Activated CD4-positive, CD25-positive, alpha-beta regulatory T cell (primary cell): ENCODE measurements around the gene TBL3.

ENCODE experiments used
- DNase-seq, 4 experiments: peaks; one replicate each; lab custom pipeline; 2025; lab: John Stamatoyannopoulos, UW

TBL3 gene

DNA sequence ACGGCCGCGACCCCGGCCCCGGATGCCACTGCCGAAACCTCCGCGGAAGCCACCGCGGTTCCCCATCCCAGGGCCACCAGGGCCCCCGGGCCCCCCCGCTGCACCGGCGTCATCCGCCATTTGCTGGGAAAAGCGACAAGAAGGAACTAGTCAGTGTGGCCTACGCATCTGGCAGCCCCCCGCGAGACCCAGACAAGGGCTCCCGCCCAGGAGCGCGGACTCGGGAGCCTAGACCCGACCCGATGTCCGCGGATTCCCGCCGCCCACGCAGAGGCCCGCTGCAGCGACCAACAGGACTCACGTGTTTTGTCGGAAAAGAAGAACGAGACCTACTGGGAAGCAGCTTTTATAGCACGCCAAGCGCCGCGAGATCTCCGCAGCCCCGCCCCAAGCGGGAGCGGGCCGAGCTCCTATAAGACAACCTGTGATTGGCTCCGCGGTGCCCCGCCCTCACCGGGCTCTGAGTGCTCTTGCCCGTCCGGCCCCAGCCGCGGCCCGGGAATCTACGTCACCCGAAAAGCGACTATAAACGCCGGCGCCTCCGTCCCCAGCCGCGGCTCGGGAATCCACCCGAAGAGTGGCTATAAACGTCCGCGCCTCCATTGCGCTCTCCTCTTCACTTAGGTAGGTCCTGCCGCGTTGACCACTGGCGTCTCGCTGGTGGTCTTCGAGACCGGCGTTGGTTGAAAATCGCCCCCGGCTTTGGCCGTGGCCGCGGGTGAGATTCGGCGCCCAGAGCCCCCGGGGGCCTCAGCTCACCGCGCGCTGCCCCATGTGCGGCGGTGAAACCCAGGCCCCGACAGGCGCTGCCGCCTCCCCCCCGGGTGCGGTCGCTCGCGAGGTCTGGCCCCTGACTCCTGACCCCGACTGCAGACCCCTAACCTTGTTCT, 7.1 kb upstream of the TBL3 start, which contains the start of gene RPS2:
TSS of gene RPS2 (minus strand) at position 321 of the 890 bp plus-strand sequence. CDS start at position 120, 201 bp downstream.
- DNase-seq: peak; percentile 94 to 98 (median 97)

DNA sequence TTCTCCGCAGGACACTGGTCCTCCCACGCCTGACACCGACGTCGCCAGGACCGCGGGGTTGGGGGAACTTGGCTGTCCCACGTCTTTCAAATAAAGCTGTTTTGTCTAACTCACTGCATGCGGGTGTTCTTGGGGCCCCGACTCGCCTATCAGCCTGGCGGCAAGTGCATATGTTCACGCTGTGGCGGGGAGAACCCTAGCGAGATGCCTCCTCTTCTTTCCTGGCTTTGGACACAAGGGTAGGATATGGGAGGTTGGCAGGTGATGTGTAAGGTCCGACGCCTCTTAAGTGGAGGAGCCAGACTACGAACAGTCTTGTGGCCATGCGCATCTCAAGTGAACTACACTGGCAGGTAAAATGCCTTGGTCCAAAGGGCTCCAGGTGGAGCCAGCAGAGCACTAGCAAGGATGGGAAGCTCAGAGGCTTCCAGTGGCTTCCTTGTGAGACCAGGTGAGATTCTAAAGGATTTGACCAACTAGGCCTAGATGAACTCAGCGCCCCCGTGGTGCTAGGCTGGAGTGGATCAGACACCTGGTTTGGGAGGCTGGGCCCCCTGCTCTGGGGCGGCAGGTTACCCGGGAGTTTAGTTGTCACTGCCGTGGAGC, 6.4 kb upstream of the TBL3 start:
- DNase-seq: no peak

DNA sequence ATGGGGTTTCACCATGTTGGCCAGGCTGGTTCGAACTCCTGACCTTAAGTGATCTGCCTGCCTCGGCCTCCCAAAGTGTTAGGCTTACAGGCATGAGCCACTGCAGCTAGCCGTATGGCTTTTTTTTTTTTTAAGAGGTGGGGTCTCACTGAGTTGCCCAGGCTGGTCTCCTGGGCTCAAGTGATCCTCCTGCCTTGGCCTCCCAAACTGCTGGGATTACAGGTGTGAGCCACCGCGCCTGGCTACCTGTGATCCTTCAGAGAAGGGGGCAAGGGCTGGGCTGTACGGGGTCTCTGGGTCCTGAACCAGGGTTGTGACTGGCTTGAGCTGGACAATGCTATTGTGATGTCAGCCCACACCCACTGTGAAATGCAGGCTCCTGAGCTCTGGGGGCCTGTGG, 5.4 kb upstream of the TBL3 start, which contains the start of gene RNF151:
TSS of gene RNF151 (plus strand) at position 397 of the 400 bp plus-strand sequence. CDS start 26 bp downstream, outside the sequence.
- DNase-seq: no peak

DNA sequence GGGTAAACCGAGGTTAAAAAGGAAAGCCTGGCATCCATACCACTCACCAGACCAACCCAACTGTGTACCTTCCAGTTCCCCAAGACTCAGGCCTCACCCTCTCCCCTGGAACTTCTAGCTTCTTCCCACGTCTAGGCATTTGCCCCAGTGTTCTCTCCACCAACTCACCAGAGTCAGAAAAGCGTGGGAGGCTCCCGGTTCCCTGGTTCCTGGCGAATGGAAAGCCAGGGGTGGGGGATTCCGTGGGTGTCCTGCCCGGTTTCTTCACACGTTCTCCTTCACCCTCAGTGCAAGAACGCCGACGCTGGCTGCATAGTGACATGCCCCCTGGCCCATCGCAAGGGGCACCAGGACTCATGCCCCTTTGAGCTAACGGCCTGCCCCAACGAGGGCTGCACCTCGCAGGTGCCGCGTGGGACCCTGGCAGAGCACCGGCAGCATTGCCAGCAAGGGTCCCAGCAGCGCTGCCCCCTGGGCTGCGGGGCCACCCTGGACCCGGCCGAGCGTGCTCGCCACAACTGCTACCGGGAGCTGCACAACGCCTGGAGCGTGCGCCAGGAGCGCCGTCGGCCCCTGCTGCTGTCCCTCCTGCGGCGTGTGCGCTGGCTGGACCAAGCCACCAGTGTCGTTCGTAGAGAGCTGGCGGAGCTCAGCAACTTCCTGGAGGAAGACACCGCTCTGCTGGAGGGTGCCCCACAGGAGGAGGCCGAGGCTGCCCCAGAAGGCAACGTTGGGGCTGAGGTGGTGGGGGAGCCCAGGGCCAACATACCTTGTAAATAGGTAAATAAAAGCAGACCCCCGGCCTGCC, 3.5 kb upstream of the TBL3 start:
- DNase-seq: no peak

DNA sequence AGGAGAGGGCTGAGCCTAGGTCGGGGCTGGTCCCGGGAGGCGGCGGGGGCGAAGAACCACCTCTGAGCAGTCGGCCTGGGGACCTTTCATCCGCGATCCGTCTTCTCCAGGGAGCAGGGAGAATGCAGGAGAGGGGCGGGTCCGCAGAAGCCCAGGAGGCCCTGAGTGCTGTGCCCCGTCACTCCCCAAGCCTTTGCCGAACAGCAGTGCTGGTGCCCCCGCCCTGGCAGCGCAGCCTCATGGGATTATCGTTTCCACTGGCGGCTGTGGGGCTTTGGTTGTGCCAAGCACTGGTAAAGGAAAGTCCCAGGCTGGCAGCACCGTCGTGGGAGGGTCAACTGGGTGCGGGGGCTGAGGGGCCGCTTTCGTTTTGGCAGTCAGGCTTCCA, 631 bp downstream of the TBL3 start:
- no peak for DNase-seq

DNA sequence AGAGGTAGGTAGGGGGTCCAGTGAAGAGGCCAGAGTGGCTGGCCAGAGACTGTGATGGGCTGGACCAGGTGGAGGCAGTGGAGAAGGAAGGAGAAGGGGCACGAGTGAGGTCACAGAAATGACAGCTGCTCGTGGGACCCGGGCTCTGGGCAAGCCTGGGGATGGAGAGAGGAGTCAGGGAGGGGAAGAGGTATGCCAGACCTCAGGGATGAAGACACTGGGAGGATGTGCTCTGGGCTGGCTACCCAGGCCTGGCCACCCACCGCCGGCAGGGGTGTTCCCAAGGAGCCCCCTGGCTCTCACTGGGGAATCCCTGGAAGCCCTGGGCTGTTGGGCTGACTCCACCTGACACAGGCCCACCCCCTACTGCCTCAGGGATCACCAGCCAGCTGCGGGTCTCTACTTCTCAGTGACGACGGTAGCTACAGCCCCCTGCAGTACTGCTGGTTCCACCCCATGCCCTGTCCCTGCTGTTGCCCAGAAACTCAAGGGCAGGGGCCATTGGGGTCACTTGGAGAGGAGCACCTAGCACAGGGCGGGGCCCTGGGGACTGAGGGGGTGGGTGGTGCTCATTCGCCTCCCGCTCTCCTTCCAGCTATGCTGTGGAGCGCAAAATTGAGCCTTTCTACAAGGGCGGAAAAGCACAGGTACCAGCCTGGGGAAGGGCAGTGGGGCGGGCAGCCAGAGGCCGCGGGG, 1.8 kb downstream of the TBL3 start:
- DNase-seq: no peak

DNA sequence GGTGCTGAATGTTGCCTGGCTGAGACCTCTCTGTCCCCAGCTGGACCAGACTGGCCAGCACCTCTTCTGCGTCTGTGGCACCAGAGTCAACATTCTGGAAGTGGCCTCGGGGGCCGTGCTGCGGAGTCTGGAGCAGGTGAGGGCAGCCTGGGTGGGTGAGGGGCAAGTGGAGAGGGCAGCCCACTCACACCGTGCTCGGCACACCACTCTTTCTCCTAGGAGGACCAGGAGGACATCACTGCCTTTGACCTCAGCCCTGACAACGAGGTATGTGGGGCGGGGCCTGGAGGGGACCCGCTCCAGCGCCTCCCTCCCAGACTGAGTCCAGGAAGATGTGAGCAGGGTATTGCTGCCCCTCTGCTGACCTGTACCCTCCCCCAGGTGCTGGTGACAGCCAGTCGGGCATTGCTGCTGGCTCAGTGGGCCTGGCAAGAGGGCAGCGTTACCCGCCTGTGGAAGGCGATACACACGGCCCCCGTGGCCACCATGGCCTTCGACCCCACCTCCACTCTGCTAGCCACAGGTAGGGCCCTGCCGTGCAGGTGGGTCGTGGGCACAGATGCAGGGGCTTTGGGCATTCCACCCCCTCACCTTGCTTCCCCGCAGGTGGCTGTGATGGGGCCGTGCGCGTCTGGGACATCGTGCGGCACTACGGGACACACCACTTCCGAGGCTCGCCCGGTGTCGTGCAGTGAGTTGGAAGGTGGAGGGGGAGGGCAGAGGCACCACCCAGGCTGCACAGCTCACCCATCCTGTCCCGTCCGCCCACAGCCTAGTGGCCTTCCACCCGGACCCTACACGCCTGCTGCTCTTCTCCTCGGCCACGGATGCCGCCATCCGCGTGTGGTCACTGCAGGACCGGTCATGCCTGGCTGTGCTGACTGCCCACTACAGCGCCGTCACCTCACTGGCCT, 2.6 kb downstream of the TBL3 start:
- no peak for DNase-seq

DNA sequence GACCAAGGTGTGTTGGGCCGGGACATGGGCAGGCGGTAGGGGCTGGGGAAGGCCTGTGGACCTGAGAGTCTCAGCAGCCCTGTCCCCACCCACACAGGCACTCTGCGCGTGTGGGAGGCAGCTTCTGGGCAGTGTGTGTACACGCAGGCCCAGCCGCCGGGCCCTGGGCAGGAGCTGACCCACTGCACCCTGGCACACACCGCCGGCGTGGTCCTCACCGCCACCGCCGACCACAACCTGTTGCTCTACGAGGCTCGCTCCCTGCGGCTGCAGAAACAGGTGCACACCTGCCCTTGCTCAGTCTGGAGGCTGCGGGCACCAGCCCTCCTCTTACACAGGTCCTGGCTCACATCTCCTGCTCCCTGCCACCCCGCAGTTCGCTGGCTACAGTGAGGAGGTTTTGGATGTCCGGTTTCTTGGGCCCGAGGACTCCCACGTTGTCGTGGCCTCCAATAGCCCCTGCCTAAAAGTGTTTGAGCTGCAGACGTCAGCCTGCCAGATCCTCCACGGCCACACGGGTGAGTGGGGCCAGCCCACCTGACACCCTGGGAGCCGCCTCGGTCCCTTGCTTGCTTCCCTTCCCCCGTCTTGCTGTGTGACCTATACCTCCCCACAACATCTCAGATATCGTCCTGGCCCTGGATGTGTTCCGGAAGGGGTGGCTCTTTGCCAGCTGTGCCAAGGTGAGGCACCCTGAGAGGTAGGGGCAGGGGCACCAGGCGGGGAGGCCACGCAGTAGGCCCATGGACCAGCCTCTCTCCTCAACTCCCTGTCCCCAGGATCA, 3.8 kb downstream of the TBL3 start:
- DNase-seq: no peak

DNA sequence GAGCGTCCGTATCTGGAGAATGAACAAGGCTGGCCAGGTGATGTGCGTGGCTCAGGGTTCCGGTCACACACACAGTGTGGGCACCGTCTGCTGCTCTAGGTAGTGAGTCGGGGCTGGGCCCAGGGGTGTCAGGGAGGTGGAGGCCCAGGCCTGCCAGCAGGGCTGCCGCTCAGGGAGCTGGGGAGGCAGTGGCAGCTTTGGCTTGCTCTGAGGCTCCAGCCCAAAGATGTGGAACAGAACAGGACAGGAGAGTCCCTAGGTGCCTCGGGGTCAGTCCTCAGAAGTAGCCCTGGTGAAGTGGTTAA, 4.3 kb downstream of the TBL3 start:
- DNase-seq: no peak

DNA sequence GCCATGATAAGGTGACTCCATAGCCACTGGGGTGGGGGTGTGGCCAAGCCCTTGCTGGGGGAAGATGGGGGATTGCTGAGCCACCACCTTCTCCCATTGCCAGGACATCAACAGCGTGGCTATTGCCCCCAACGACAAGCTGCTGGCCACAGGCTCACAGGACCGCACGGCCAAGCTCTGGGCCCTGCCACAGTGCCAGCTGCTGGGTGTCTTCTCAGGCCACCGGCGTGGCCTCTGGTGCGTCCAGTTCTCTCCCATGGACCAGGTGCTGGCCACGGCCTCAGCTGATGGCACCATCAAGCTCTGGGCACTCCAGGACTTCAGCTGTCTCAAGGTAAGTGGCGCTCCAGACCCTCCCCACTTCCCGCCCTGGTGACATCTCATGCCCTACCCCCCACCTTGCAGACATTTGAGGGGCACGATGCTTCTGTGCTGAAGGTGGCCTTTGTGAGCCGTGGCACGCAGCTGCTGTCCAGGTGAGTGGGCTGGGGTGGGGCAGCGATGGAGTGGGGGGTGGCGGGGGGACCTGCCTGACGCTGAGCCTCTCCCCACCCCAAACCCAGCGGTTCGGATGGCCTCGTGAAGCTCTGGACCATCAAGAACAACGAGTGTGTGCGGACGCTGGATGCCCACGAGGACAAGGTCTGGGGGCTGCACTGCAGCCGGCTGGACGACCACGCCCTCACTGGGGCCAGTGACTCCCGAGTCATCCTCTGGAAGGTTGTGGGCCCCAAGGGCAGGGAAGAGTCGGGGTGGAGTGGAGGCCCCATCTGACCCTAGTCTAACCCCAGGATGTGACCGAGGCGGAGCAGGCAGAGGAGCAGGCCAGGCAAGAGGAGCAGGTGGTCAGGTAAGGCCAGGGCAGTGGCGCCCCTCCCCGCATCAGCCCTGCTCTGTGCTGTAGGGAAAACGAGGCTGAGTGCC, 5.4 kb downstream of the TBL3 start:
- no peak for DNase-seq

DNA sequence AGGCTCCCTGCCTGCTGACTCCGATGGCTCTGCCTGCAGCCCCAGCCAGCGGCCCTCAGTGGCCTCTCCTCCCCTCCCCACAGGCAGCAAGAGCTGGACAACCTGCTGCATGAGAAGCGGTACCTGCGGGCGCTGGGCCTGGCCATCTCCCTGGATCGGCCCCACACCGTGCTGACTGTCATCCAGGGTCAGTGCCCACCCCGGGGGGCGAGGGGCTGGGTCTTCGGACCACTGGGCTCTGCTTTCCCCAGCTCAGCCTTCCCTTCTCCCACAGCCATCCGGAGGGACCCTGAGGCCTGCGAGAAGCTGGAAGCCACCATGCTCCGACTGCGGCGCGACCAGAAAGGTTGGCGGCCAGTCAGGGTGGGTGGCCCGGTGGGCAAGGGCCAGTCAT, 6.0 kb downstream of the TBL3 start:
- DNase-seq: no peak

DNA sequence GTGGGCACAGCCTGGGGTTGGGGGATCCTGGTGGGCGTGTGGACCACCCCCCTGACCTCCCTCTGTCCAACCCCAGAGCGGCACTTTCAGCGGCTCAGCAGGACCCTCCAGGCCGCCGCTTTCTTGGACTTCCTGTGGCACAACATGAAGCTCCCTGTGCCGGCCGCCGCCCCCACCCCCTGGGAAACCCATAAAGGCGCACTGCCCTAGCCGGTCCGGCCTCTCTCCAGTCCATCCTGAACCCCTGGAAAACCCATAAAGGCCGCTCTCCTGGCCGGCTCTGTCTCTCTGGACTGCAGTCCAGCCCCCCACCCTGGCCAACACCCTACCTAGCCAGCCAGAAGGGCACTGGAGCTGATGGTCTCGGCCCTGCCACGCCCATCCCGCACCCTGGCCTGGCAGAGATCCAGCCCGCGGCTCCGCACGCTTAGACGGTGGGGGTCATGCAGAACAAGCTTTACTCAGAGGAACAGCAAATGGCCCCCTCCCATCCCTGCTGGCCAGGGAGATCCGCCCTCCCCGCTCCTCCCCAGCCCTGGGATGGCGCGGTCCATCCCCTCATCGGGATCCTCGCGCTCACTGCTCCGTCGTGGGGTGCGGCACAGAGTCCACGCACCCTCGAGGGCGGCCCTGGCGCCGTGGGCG, 6.7 kb downstream of the TBL3 start:
- DNase-seq: no peak

DNA sequence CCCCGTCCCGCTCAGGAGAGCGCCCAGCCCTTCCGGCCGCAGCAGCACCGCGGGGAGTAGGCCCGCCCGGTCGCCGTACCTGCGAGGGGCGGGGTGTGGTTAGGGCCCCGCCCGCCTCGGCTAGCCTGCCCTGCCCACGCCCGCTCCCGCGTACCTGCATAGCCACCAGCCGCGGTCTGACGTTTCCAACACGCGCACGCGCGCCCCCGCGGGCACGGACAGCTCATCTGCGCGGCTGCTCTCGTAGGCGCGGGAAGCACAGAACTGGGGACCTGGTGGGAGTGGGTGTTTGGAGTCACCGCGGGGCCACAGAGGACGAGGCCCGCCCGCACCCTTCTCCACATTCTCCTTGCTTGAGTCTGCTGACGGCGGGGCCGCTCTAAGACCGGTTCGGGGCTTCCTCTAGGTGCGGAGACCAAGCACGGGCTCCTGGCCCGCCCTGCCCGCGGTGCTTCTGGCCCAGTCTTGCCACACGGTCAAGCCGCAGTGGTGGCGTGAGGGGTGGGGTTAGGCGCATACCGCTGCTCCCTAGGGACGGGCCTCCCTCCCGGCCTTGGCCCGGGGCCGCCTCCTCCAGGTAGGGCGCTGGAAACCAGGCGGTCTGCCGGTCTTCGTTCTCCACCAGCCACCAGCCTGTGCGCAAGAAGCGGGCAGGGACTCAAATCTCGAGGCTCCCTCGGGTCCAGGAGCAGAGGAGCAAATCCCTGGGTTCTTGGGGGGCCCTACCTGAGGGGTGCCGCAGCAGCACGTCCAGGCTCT, 7.6 kb downstream of the TBL3 start:
- DNase-seq: no peak

DNA sequence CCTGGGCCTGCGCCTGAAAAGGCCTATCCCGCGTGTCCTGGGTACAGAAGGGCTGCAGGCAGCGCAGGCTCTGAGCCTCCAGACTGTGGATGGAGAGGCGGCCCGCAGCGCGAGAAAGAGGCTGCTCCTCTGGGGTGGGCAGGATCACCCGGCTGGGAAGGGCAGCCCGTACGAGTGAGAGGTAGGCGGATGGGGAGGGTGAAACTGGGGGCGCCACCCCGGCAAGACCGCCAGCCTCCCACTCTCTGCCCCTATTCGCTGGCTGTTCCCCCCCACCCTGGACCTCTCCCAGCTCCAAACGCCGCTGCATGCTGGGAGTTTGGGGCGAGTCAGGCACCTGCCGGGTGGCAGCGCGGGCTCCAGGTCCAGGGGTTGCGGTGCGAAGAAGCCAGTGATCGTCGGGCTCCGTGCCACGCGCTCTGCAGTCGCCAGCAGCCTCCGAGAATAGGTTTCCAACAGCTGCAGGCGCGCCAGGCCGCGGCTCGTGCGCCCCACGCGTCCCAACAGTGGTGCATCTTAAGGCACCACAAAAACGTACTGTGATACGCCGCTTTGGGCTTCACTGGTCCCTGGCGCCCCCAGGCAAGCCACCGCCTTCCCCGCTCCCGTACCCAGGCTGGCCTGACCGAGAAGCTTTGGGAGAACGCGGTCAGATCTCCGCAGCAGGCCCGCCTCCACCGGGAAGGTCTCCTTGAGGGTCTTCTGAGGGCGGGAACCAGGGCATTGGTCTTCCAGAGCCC, 8.3 kb downstream of the TBL3 start:
- no peak for DNase-seq

DNA sequence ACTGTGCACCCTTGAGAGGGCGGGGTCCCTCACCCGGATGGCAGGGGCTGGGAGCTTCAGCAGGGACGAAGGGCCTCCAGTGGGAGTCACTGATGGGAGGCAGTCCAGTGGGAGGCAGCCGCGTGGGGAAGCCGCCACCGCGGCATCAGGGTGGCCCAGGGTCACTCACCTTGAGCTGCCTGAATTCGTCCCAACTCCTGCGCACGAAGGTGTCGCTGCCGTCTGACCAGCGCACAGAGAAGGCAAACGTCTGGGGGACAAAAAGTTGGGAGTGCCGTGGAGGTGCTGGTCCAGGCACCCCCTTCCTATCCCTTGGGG, 8.9 kb downstream of the TBL3 start:
- no peak for DNase-seq

DNA sequence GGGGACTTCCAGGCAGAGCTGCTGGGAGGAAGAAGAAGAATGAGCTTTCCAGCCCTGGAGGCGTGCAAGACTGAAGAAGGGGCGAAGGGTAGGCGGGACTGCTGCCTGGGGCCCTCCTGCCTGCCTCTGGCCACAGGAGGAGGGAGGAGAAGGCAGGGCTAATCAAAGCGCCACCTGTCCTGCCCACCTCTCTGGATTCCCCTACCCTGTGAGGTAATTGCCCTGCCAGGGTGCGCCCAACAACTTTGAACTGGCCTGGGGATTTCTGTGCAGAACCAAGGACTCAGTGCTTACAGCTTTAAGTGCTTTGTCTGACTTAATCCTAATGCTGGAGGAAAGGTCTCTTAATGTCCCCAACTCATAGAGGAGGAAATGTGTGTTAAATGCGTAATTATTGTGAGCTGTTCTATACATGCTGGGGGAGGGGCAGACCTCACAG, 9.6 kb downstream of the TBL3 start, which contains the start of gene NOXO1:
TSS of gene NOXO1 (minus strand) at position 72 of the 439 bp plus-strand sequence. CDS start 290 bp downstream, outside the sequence.
- no peak for DNase-seq

DNA sequence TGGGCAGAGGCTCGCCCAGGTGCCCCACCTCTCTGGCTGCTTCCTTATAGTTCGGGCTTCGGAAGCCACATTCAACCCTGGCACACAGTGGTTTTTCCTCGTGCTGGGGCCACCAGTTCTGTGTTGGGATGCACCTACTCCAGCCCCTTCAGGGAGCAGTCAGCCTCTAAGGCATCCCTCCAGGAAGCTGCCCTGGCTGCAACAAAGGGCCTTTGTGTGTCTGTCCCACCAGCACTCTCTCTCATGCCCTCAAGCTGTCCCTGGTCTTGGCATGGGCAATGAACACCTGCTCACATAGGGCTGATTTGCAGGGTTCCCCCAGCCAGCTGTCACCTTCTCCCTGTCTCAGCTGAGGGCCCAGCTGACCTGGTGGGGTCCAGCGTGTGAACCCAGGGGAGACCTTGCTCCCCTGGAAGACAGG, 10.2 kb downstream of the TBL3 start:
- no peak for DNase-seq
